Measurements from ENCODE around the gene INSYN1. TPM values are rescaled to one million over a fixed set of nuclear protein-coding genes. Genes with fewer than 3 reads are reported as not detected.
A peak's percentile ranks its signal among the peaks of the same experiment; 100 is the strongest.

The INSYN1 gene
- total RNA-seq, 4 donors from 2014 or later: 12.5 to 27.4 (median 23.8) TPM

DNA sequence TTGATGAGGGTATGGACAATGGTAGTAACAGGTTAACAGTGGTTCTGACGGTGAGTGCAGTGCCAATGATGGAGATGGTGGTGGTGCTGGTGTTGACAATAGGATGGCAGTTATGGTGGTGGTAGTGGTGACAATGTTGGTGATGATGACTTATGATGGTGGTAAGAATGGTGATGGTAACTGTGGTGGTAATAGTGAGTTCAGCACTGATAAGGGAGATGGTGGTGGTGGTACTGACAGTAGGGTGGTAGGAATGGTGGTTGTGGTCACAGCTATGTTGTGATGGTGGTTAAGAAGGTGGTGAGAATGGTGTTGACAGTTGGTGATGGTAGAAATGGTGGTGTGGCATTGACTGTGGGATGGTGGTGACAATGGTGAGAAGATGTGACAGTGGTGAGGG is 13.4 kb upstream of the INSYN1 start:
- intact Hi-C loops (cut with DNase I): no loop called here
- 95% methylated on average over 1 of the region's 1 CpG for WGBS
- TF ChIP-seq POLR2A (IDR thresholded peaks at IDR 0.05; ENCODE audit: low read depth) (no peak), EP300 (IDR thresholded peaks at IDR 0.05) (no peak), POLR2AphosphoS5 (IDR thresholded peaks at IDR 0.05) (no peak)
- TF ChIP-seq, protein P1, sequence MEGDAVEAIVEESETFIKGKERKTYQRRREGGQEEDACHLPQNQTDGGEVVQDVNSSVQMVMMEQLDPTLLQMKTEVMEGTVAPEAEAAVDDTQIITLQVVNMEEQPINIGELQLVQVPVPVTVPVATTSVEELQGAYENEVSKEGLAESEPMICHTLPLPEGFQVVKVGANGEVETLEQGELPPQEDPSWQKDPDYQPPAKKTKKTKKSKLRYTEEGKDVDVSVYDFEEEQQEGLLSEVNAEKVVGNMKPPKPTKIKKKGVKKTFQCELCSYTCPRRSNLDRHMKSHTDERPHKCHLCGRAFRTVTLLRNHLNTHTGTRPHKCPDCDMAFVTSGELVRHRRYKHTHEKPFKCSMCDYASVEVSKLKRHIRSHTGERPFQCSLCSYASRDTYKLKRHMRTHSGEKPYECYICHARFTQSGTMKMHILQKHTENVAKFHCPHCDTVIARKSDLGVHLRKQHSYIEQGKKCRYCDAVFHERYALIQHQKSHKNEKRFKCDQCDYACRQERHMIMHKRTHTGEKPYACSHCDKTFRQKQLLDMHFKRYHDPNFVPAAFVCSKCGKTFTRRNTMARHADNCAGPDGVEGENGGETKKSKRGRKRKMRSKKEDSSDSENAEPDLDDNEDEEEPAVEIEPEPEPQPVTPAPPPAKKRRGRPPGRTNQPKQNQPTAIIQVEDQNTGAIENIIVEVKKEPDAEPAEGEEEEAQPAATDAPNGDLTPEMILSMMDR (IDR thresholded peaks at IDR 0.05): no peak

DNA sequence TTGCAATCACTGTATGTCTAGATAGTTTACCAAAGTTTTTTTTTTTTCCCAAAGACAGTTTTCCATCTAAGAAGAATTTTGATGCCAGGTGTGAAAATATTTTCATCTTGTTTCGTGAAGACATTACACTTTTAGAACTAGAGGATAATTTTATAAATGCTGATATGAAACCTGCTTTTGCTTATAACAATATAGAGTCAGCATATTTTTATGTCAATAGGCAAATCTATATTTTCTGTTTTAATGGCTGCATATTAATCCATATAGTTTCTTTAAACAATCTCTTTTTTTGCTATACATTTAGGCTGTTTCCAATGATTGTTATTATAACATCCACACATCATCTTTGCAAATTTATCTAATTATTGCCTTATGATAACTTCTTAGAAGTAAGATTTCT is 12.6 kb upstream of the INSYN1 start:
- no peak overlapping the region for H3K27ac ChIP-seq (replicated peaks in 1 of 4)
- DNase-seq (ENCODE audit: extremely low spot score): no peak
- peaks cover 6 to 25% (median 15%) of the 10 kb centered on the region in 4 donors for H3K4me1 ChIP-seq
- no peaks in the 10 kb centered on the region for H3K36me3 ChIP-seq
- TF ChIP-seq POLR2AphosphoS5 (IDR thresholded peaks at IDR 0.05) (no peak), POLR2A (IDR thresholded peaks at IDR 0.05; ENCODE audit: low read depth) (no peak), EP300 (IDR thresholded peaks at IDR 0.05) (no peak)
- TF ChIP-seq, protein P1 (IDR thresholded peaks at IDR 0.05): no peak
- H3K27me3 ChIP-seq: no peaks in the 10 kb centered on the region
- intact Hi-C loops (cut with DNase I): no loop called here
- 97% methylated on average over 1 of the region's 1 CpG for WGBS
- no peaks in the 10 kb centered on the region for H3K9me3 ChIP-seq
- no peak overlapping the region for H3K4me3 ChIP-seq

More for the DNA sequence above, 13.4 kb upstream of the INSYN1 start:
- H3K27ac ChIP-seq (replicated peaks in 1 of 4): no peak overlapping the region
- DNase-seq (ENCODE audit: extremely low spot score): no peak
- H3K36me3 ChIP-seq: no peaks in the 10 kb centered on the region
- no peaks in the 10 kb centered on the region for H3K9me3 ChIP-seq
- H3K4me1 ChIP-seq: peaks cover 6 to 19% (median 15%) of the 10 kb centered on the region in 4 donors
- H3K4me3 ChIP-seq: no peak overlapping the region
- H3K27me3 ChIP-seq: no peaks in the 10 kb centered on the region

GRCh38 chr15:73763931-73764330 is 10.8 kb upstream of the INSYN1 start:
- Histone ChIP-seq H3K27me3 (no peaks in the 10 kb centered on the region), H3K4me1 (peaks cover 6 to 25% (median 15%) of the 10 kb centered on the region in 4 donors), H3K4me3 (no peak overlapping the region), H3K36me3 (no peaks in the 10 kb centered on the region), H3K9me3 (no peaks in the 10 kb centered on the region), H3K27ac (replicated peaks in 1 of 4) (peak overlapping the region in 2 of 4 donors; percentile 5 to 15)
- intact Hi-C loops (cut with DNase I): no loop called here
- TF ChIP-seq POLR2A (IDR thresholded peaks at IDR 0.05; ENCODE audit: low read depth) (no peak), POLR2AphosphoS5 (IDR thresholded peaks at IDR 0.05) (peak in 1 of 2 donors; percentile 28)
- no peak for DNase-seq (ENCODE audit: extremely low spot score)
- 51% methylated on average over 3 of the region's 3 CpGs for WGBS

- Histone ChIP-seq H3K4me3 (no peak overlapping the region), H3K9me3 (no peaks in the 10 kb centered on the region), H3K27ac (replicated peaks in 1 of 4) (no peak overlapping the region), H3K27me3 (no peaks in the 10 kb centered on the region), H3K36me3 (no peaks in the 10 kb centered on the region), H3K4me1 (peaks cover 6 to 35% (median 23%) of the 10 kb centered on the region in 4 donors)
- intact Hi-C loops (cut with DNase I): no loop called here
- TF ChIP-seq, protein P1 (IDR thresholded peaks at IDR 0.05): no peak
- TF ChIP-seq POLR2A (IDR thresholded peaks at IDR 0.05; ENCODE audit: low read depth) (no peak), EP300 (IDR thresholded peaks at IDR 0.05) (no peak), POLR2AphosphoS5 (IDR thresholded peaks at IDR 0.05) (no peak)
- 42% methylated on average over 11 of the region's 11 CpGs for WGBS
- DNase-seq (ENCODE audit: extremely low spot score): no peak
Observed at GRCh38 chr15:73760330-73761329, 7.5 kb upstream of the INSYN1 start.

GRCh38 chr15:73758461-73758860 is 5.3 kb upstream of the INSYN1 start:
- TF ChIP-seq, protein P1 (IDR thresholded peaks at IDR 0.05): no peak
- TF ChIP-seq POLR2A (IDR thresholded peaks at IDR 0.05; ENCODE audit: low read depth) (no peak), EP300 (IDR thresholded peaks at IDR 0.05) (no peak), POLR2AphosphoS5 (IDR thresholded peaks at IDR 0.05) (no peak)
- Histone ChIP-seq H3K9me3 (no peaks in the 10 kb centered on the region), H3K36me3 (no peaks in the 10 kb centered on the region), H3K4me1 (peaks cover 0 to 26% (median 16%) of the 10 kb centered on the region in 4 donors), H3K27ac (replicated peaks in 1 of 4) (no peak overlapping the region), H3K4me3 (no peak overlapping the region), H3K27me3 (no peaks in the 10 kb centered on the region)
- WGBS: 74% methylated on average over 5 of the region's 5 CpGs
- no peak for DNase-seq (ENCODE audit: extremely low spot score)
- intact Hi-C loops (cut with DNase I): loop anchor here (10.0 kb wide), 1 partner anchor 146 kb away; no protein-coding TSS in a partner anchor
